HCT116 (cell line): ENCODE measurements around the gene AFAP1. TPM values are rescaled to one million over a fixed set of nuclear protein-coding genes. Genes with fewer than 3 reads are reported as not detected.

Source experiments
- ATAC-seq: fragments of 200-7000 bp; cut with Tn5 transposase; 2 replicates; pipeline ENCODE4 v1.9.1; 2020; ENCODE audit warnings: mild to moderate bottlenecking, moderate library complexity
- BruUV-seq: library from RNA; stranded (reverse); fragments of 400-500 nt; replicated peaks from 2 replicates; lab custom pipeline; 2021; lab: Mats Ljungman, UMichigan
- CTCF ChIA-PET: fragments of 300-600 bp; sonication (Branson Sonifier 250); formaldehyde crosslinking; loops from one replicate; lab custom pipeline; 2021; ENCODE audit warnings: antibody characterized with exemption; lab: Charles Lee
- POLR2A ChIA-PET: fragments of 300-600, 350-600 bp; sonication (Branson Sonifier 250); formaldehyde crosslinking; loops from one replicate; lab custom pipeline; 2021; ENCODE audit warnings: antibody characterized with exemption; lab: Charles Lee
- RAD21 ChIA-PET, 2 experiments: fragments of 300-600 bp; sonication (Branson Sonifier 250); formaldehyde crosslinking; loops; one replicate each; lab custom pipeline; 2023; ENCODE audit warnings: low total read pairs in 2 of 2; ENCODE audit not compliant: uncharacterized antibody in 2 of 2, unreplicated experiment in 2 of 2, low non-redundant PET in 1 of 2; lab: Charles Lee
- DNase-seq: peaks from one replicate; pipeline ENCODE4 v3.0.0-alpha.2; 2010; ENCODE audit warnings: low read depth, low spot score
- H2AFZ ChIP-seq: fragments of 200-600 bp; shearing (Covaris generic), sonication (generic); 2 replicates; pipeline ENCODE4 v1.6.1; 2017; ENCODE audit warnings: low read depth, mixed run types, mixed read lengths, antibody characterized with exemption, low read length; ENCODE audit not compliant: poor library complexity, severe bottlenecking
- H3K27ac ChIP-seq: 2 replicates; pipeline ENCODE4 v1.5.1; 2012; ENCODE audit warnings: low read depth, low read length
- H3K27me3 ChIP-seq: fragments of 200-600 bp; sonication (generic); 2 replicates; pipeline ENCODE4 v1.6.1; 2016; ENCODE audit warnings: mixed run types, low read length, mixed read lengths; ENCODE audit not compliant: insufficient read depth
- H3K36me3 ChIP-seq, 2 experiments: fragments of 200-500 bp in 1 of 2; fragments of 200-600 bp in 1 of 2; sonication (Bioruptor generic) in 1 of 2; sonication (generic) in 1 of 2; 2 replicates each; pipeline versions ENCODE4 v1.5.1 to v1.6.1; 2014 to 2016; ENCODE audit warnings: low read length in 2 of 2, inconsistent platforms in 1 of 2, mixed read lengths in 1 of 2, mixed run types in 1 of 2; ENCODE audit not compliant: insufficient read depth in 2 of 2, control insufficient read depth in 1 of 2
- H3K4me1 ChIP-seq, 2 experiments: fragments of 200-600 bp in 1 of 2; sonication (generic) in 1 of 2; 2 replicates each; pipeline versions ENCODE4 v1.5.1 to v1.6.1; 2012 to 2017; ENCODE audit warnings: low read length in 2 of 2, inconsistent platforms in 1 of 2, mild to moderate bottlenecking in 1 of 2, mixed read lengths in 1 of 2, mixed run types in 1 of 2, moderate library complexity in 1 of 2; ENCODE audit not compliant: insufficient read depth in 2 of 2, control insufficient read depth in 1 of 2
- H3K4me2 ChIP-seq: fragments of 200-600 bp; sonication (generic); 2 replicates; pipeline ENCODE4 v1.6.1; 2017; ENCODE audit warnings: mixed run types, low read length, mixed read lengths
- H3K4me3 ChIP-seq, 2 experiments: fragments of 200-600 bp in 1 of 2; sonication (generic) in 1 of 2; replicated peaks in 1 of 2; 2 replicates each; pipeline ENCODE4 v1.5.1; 2011 to 2016; ENCODE audit warnings: low read length in 2 of 2, control low read depth in 1 of 2, low read depth in 1 of 2, mild to moderate bottlenecking in 1 of 2, mixed read lengths in 1 of 2, mixed run types in 1 of 2
- H3K79me2 ChIP-seq: fragments of 200-600 bp; sonication (generic); 2 replicates; pipeline ENCODE4 v1.6.1; 2017; ENCODE audit warnings: mild to moderate bottlenecking, mixed run types, low read length, moderate library complexity, mixed read lengths; ENCODE audit not compliant: insufficient read depth
- H3K9ac ChIP-seq: fragments of 200-600 bp; sonication (generic); 2 replicates; pipeline ENCODE4 v1.6.1; 2016; ENCODE audit warnings: low read length, mixed read lengths
- H3K9me2 ChIP-seq: fragments of 200-600 bp; sonication (generic), shearing (Covaris generic); 2 replicates; pipeline ENCODE4 v1.6.1; 2017; ENCODE audit warnings: mixed run types, mild to moderate bottlenecking, moderate library complexity; ENCODE audit not compliant: insufficient read depth
- H3K9me3 ChIP-seq, 2 experiments: fragments of 200-500 bp in 1 of 2; fragments of 200-600 bp in 1 of 2; sonication (Bioruptor generic) in 1 of 2; sonication (generic) in 1 of 2; 2 replicates each; pipeline ENCODE4 v1.6.1; 2014 to 2017; ENCODE audit warnings: low read length in 2 of 2, mixed read lengths in 2 of 2, inconsistent platforms in 1 of 2, low read depth in 1 of 2, mild to moderate bottlenecking in 1 of 2, mixed run types in 1 of 2, moderate library complexity in 1 of 2; ENCODE audit not compliant: control insufficient read depth in 1 of 2, insufficient read depth in 1 of 2
- H4K20me1 ChIP-seq: fragments of 200-600 bp; sonication (generic), shearing (Covaris generic); 2 replicates; pipeline ENCODE4 v1.6.1; 2017; ENCODE audit warnings: mixed run types, mild to moderate bottlenecking, moderate library complexity; ENCODE audit not compliant: insufficient read depth
- CBX3 ChIP-seq: IDR thresholded peaks from 2 replicates; pipeline ENCODE4 v1.6.1; 2012; ENCODE audit warnings: low read depth
- CTCF ChIP-seq, 3 experiments: fragments of 200-600 bp in 1 of 3; sonication (generic) in 1 of 3; IDR thresholded peaks in 2 of 3; conservative IDR thresholded peaks in 1 of 3; 2 replicates each; pipeline ENCODE4 v1.5.1; 2012 to 2017; ENCODE audit warnings: low read depth in 2 of 3, low read length in 2 of 3, antibody characterized with exemption in 1 of 3, borderline replicate concordance in 1 of 3, control low read depth in 1 of 3, mild to moderate bottlenecking in 1 of 3, mixed read lengths in 1 of 3, mixed run types in 1 of 3, moderate library complexity in 1 of 3; ENCODE audit not compliant: insufficient read depth in 1 of 3
- EGR1 ChIP-seq: IDR thresholded peaks from 2 replicates; pipeline ENCODE4 v1.6.1; 2012; ENCODE audit warnings: low read depth
- ELF1 ChIP-seq: IDR thresholded peaks from 2 replicates; pipeline ENCODE4 v1.6.1; 2012; ENCODE audit warnings: low read depth, borderline replicate concordance
- FOSL1 ChIP-seq: IDR thresholded peaks from 2 replicates; pipeline ENCODE4 v1.6.1; 2012; ENCODE audit warnings: low read depth
- JUND ChIP-seq: IDR thresholded peaks from 2 replicates; pipeline ENCODE4 v1.6.1; 2012
- POLR2A ChIP-seq: IDR thresholded peaks from 2 replicates; pipeline ENCODE4 v1.7.0; 2011; ENCODE audit warnings: borderline replicate concordance; ENCODE audit not compliant: insufficient read depth, insufficient read length; ENCODE audit errors: extremely low read depth
- POLR2AphosphoS5 ChIP-seq: IDR thresholded peaks from 2 replicates; pipeline ENCODE4 v1.6.1; 2011; ENCODE audit warnings: mild to moderate bottlenecking, low read depth, low read length, moderate library complexity
- RAD21 ChIP-seq: IDR thresholded peaks from 2 replicates; pipeline ENCODE4 v1.6.1; 2012; ENCODE audit warnings: low read depth, mild to moderate bottlenecking
- REST ChIP-seq: IDR thresholded peaks from 2 replicates; pipeline ENCODE4 v1.6.1; 2012; ENCODE audit warnings: low read depth
- SIN3A ChIP-seq: IDR thresholded peaks from 2 replicates; pipeline ENCODE4 v1.6.1; 2012; ENCODE audit warnings: low read depth
- SP1 ChIP-seq: IDR thresholded peaks from 2 replicates; pipeline ENCODE4 v1.6.1; 2012; ENCODE audit warnings: low read depth
- SRF ChIP-seq: IDR thresholded peaks from 2 replicates; pipeline ENCODE4 v1.6.1; 2012; ENCODE audit warnings: low read depth
- TCF7L2 ChIP-seq: IDR thresholded peaks from 2 replicates; pipeline ENCODE4 v1.7.0; 2011; ENCODE audit warnings: borderline replicate concordance, inconsistent platforms; ENCODE audit not compliant: insufficient read depth, insufficient read length; ENCODE audit errors: extremely low read depth
- YY1 ChIP-seq: IDR thresholded peaks from 2 replicates; pipeline ENCODE4 v1.6.1; 2011; ENCODE audit warnings: low read length, low read depth, moderate library complexity, mild to moderate bottlenecking; ENCODE audit not compliant: insufficient replicate concordance; ENCODE audit errors: extremely low read depth
- ZFX ChIP-seq: fragments of 450-650 bp; IDR thresholded peaks from 2 replicates; pipeline ENCODE4 v1.6.1; 2017
- ZNF274 ChIP-seq: fragments of 200-500 bp; sonication (Bioruptor generic); IDR thresholded peaks from 2 replicates; pipeline ENCODE4 v1.6.1; 2014; ENCODE audit warnings: mild to moderate bottlenecking, low read depth, low read length, inconsistent platforms
- intact Hi-C: fragments of 100-400 bp; cut with micrococcal nuclease; formaldehyde crosslinking; loops from 2 replicates; pipeline ENCODE4 v1.10.0; 2022
- total RNA-seq: library from RNA; stranded (reverse); gene quantifications from one replicate; pipeline ENCODE4 v1.2.1, GENCODE V29; 2021; ENCODE audit not compliant: unreplicated experiment

The AFAP1 gene
- total RNA-seq, 1 experiment from 2014 or later: 19.4 TPM

- RAD21 ChIA-PET: no interaction called here
- Histone ChIP-seq H3K9me3 (no peaks in the 10 kb centered on the region), H3K4me2 (no peak overlapping the region), H3K79me2 (no peaks in the 10 kb centered on the region), H2AFZ (no peak overlapping the region), H3K4me1 (peaks cover 7 to 12% of the 10 kb centered on the region in 2 experiments; a peak in 2 of 4 replicates), H3K27ac (no peak overlapping the region), H3K9ac (no peak overlapping the region), H3K36me3 (no peaks in the 10 kb centered on the region), H4K20me1 (no peaks in the 10 kb centered on the region), H3K9me2 (no peaks in the 10 kb centered on the region), H3K27me3 (no peaks in the 10 kb centered on the region), H3K4me3 (no peak overlapping the region)
- intact Hi-C loops: no loop called here
- DNase-seq (no peak), ATAC-seq (no peak)
- TF ChIP-seq RAD21 (no peak), SP1 (no peak), ELF1 (no peak), EGR1 (no peak), REST (no peak), POLR2A (no peak), CTCF (IDR thresholded peaks at IDR 0.05 in 2 of 3, conservative IDR thresholded peaks at IDR 0.05 in 1 of 3; ENCODE audit: borderline replicate concordance in 1 of 3, insufficient read depth in 1 of 3, low read depth in 2 of 3, low read length in 2 of 3) (no peak), TCF7L2 (no peak), YY1 (no peak), SRF (no peak), JUND (no peak), ZFX (no peak), FOSL1 (no peak), POLR2AphosphoS5 (no peak), CBX3 (no peak), ZNF274 (no peak), SIN3A (no peak)
- BruUV-seq: no TSS peak
- POLR2A ChIA-PET: interaction anchor here (1.3 kb wide), 1 partner anchor 17 kb away, joined by 3 read pairs; no protein-coding TSS in a partner anchor
- CTCF ChIA-PET: no interaction called here
Measured at GRCh38 chr4:7826176-7826908, 113.3 kb downstream of the AFAP1 start.
